Colonic mucosa (tissue), 4 donors: Measurements from ENCODE around the gene ENOPH1. TPM values are rescaled to one million over a fixed set of nuclear protein-coding genes. Genes with fewer than 3 reads are reported as not detected.

ENCODE experiments used
- DNase-seq: peaks from one replicate; pipeline ENCODE4 v3.0.0-alpha.2; 2020
- H3K27ac ChIP-seq: fragments of 200-600 bp; one replicate; pipeline ENCODE4 v1.8.0; 2021
- H3K27me3 ChIP-seq: fragments of 200-600 bp; one replicate; pipeline ENCODE4 v1.8.0; 2021
- H3K36me3 ChIP-seq: fragments of 200-600 bp; one replicate; pipeline ENCODE4 v1.8.0; 2021
- H3K4me1 ChIP-seq: fragments of 200-600 bp; one replicate; pipeline ENCODE4 v1.8.0; 2021; ENCODE audit warnings: mild to moderate bottlenecking
- H3K4me3 ChIP-seq: fragments of 200-600 bp; one replicate; pipeline ENCODE4 v1.8.0; 2021
- H3K9ac ChIP-seq, 2 donors: one replicate each; pipeline ENCODE4 v1.7.0; 2013; ENCODE audit warnings: control low read depth in 2 of 2, low read depth in 2 of 2, low read length in 2 of 2
- H3K9me3 ChIP-seq: fragments of 200-600 bp; one replicate; pipeline ENCODE4 v1.8.0; 2021
- intact Hi-C: fragments of 100-400 bp; cut with DNase I; formaldehyde crosslinking; loops from one replicate; pipeline ENCODE4 v1.14.1; 2022
- total RNA-seq, 2 donors: library from RNA; stranded (reverse); fragmentation: NEBNext Ultra II Directional in 1 of 2; extraction: Animal tissue kit (Norgen Biotek cat#: 25700) in 1 of 2; gene quantifications; one replicate each; pipeline ENCODE4 v1.2.1, GENCODE V29; 2021
- TF ChIP-seq, protein P1 (sequence below): fragments of 200-600 bp; IDR thresholded peaks from one replicate; pipeline ENCODE4 v1.8.0; 2022; ENCODE audit warnings: antibody characterized with exemption, mild to moderate bottlenecking
- donor health status: healthy.
- donor health status: DM: no; HTN: no; CAD: no.
- donor health status: DM: no; HTN: no; CAD: no.

Gene ENOPH1
- total RNA-seq, 2 donors from 2014 or later = 19.9 to 38.5 TPM

DNA sequence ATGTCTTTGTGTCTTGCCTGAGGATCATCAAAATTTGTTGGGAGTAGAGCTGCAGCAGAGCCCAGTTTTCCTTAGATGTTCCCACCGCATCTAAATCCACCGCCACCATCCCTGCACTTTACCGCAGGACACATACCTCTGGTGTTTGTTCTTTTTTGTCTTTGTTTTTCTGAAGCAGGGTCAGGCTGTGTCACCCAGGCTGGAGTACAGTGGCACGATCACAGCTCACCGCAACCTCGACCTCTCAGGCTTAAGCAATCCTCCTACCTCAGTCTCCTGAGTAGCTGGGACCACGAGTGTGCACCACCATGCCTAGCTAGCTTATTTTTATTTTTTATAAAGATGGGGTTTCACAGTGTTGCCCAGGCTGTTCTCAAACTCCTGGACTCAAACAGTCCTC, 4.6 kb downstream of the ENOPH1 start:
- Histone ChIP-seq H3K36me3 (no peaks in the 10 kb centered on the region), H3K27ac (no peak overlapping the region), H3K4me1 (peaks cover 12% of the 10 kb centered on the region), H3K9me3 (no peaks in the 10 kb centered on the region), H3K9ac (no peak overlapping the region), H3K4me3 (no peak overlapping the region), H3K27me3 (no peaks in the 10 kb centered on the region)
- TF ChIP-seq, protein P1, sequence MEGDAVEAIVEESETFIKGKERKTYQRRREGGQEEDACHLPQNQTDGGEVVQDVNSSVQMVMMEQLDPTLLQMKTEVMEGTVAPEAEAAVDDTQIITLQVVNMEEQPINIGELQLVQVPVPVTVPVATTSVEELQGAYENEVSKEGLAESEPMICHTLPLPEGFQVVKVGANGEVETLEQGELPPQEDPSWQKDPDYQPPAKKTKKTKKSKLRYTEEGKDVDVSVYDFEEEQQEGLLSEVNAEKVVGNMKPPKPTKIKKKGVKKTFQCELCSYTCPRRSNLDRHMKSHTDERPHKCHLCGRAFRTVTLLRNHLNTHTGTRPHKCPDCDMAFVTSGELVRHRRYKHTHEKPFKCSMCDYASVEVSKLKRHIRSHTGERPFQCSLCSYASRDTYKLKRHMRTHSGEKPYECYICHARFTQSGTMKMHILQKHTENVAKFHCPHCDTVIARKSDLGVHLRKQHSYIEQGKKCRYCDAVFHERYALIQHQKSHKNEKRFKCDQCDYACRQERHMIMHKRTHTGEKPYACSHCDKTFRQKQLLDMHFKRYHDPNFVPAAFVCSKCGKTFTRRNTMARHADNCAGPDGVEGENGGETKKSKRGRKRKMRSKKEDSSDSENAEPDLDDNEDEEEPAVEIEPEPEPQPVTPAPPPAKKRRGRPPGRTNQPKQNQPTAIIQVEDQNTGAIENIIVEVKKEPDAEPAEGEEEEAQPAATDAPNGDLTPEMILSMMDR = no peak
- intact Hi-C loops = no loop called here
- no peak for DNase-seq

DNA sequence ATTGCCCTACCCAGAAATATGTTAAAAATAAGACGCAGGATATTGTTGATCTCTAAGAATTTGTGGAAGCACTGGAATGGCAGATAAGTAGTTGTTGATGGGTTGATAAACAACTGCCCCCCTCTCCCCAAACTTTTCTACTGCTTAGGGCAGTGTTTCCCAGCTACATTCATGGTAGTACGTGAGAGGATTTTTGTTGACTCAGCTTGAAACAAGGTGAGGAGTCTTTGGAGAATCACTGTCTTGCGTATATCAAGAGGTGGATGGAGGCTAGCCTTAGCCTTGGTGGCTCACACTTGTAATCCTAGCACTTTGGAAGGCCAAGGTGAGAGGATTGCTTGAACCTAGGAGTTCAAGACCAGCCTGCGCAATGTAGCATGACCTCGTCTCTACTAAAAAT, 5.7 kb downstream of the ENOPH1 start:
- no peaks in the 10 kb centered on the region for H3K36me3 ChIP-seq
- H3K4me3 ChIP-seq = no peak overlapping the region
- no peak overlapping the region for H3K27ac ChIP-seq
- H3K4me1 ChIP-seq = peaks cover 12% of the 10 kb centered on the region
- no peaks in the 10 kb centered on the region for H3K27me3 ChIP-seq
- no peaks in the 10 kb centered on the region for H3K9me3 ChIP-seq
- no peak overlapping the region for H3K9ac ChIP-seq
- TF ChIP-seq, protein P1 = no peak
- intact Hi-C loops = no loop called here
- DNase-seq = no peak

DNA sequence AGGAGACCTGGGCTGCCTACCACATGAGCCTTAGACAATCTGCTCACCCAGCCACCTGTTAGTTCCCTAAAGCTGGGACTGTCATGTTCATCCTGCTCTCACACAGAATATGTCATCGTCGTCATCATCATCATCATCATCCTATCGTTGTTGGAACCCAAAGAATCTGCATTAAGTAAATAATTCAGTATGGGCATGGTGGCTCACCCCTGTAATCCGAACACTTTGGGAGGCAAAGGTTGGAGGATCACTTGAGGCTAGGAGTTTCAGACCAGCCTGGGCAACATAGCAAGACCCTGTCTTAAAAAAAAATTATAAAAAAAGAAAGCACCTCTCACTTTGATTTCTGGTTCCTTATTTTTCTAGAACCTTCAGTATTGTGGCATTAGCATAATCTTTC, 6.4 kb downstream of the ENOPH1 start:
- intact Hi-C loops = no loop called here
- H3K4me1 ChIP-seq = peaks cover 7% of the 10 kb centered on the region
- DNase-seq = no peak
- H3K27me3 ChIP-seq = no peaks in the 10 kb centered on the region
- no peaks in the 10 kb centered on the region for H3K36me3 ChIP-seq
- no peaks in the 10 kb centered on the region for H3K9me3 ChIP-seq
- TF ChIP-seq, protein P1 = no peak
- no peak overlapping the region for H3K4me3 ChIP-seq
- H3K9ac ChIP-seq = no peak overlapping the region
- no peak overlapping the region for H3K27ac ChIP-seq

DNA sequence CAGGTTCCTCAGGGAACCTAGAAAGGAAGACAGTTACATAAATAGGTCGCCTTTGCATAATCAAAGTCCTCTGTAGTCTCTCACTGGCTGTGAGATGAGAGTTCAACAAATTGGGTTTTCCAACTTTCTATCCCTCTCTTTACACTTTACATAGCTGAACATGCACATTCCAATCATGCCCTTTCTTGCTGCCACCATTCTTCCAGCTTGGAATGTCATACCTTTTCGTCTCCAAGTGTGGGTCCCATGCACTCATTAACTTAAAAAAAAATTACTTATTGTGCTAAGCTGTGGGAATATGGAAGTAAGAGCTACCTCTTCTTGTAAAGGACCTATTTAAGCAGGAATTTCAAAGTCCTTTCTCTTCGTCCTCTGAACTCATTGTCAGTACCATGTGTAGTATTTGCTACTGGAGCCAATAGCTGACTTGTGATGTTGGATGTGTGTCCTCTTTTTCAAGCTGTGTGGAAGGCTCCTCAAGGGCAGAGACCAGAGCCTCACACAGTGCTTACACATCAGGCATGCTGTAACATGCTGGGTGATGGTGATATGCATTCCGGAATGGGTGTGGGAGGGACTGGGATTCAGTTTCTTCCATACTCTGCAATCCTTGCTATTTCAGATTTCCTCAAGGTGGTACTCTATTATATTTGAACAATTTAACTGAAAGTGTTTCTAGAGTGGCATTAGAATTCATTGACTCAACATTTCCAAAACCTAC, 7.1 kb downstream of the ENOPH1 start:
- H3K9me3 ChIP-seq = no peaks in the 10 kb centered on the region
- no peaks in the 10 kb centered on the region for H3K36me3 ChIP-seq
- no peaks in the 10 kb centered on the region for H3K27me3 ChIP-seq
- H3K27ac ChIP-seq = no peak overlapping the region
- intact Hi-C loops = no loop called here
- no peak overlapping the region for H3K9ac ChIP-seq
- no peak overlapping the region for H3K4me3 ChIP-seq
- no peak for DNase-seq
- TF ChIP-seq, protein P1 = no peak
- H3K4me1 ChIP-seq = peaks cover under 1% of the 10 kb centered on the region

DNA sequence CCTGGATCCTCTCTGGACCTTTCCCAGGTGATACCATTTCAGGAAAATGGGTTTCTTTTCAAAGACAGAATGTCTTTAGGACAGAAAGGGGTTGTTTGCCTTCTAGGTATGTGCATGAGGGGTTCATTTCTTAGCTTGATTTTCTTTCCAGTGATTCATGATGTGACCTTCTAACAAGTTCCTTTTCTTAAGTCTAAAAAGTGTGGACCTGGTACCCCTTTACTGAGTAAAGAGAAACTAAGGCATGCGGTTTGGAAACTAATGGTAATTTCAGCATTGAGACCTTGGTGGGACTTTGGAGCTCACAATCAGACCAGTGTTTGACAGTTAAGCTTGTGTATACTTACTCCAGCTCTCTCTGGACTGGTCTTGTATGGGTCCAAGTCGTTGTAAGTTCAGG, 8.7 kb downstream of the ENOPH1 start:
- H3K4me3 ChIP-seq = no peak overlapping the region
- no peaks in the 10 kb centered on the region for H3K36me3 ChIP-seq
- no peak overlapping the region for H3K27ac ChIP-seq
- H3K9me3 ChIP-seq = no peaks in the 10 kb centered on the region
- intact Hi-C loops = no loop called here
- no peaks in the 10 kb centered on the region for H3K27me3 ChIP-seq
- H3K9ac ChIP-seq = no peak overlapping the region
- DNase-seq = no peak
- H3K4me1 ChIP-seq = no peaks in the 10 kb centered on the region
- TF ChIP-seq, protein P1 = no peak
